TTC549 (cell line): ENCODE results near the gene RGS21.
"Not testable (repeated sequence)": the region's sequence is repeated elsewhere in the genome, so short reads cannot be mapped to it uniquely, and the experiment has no call there.

Experiments used
- FAIRE-seq: peaks from 2 replicates; lab custom pipeline; 2012; peaks lifted over from hg19 to GRCh38; lab: Jason Lieb, UNC

RGS21 gene

DNA sequence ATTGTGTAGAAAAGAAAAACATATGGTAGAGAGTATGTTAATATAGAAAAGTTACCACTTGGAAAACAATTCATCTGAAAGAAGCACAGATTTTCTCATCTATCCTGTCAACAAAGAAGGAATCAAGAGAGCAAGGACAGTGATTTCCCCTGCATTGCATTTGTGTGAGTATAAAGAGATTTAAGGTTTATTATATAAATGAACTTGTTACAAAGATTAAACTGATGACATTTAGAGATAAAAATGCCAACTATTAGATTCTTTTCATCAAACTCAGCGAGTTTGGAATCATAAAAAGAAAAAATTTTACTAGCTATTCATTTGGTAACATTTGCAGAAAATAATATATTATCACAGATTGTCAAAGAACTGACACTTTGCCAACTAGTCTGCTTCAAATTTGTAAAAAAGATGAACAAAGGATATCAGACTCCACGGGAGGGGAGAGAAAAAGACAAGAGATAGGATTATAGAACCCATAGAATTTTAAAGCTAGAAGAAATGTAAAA, at the start of gene RGS21:
Gene RGS21 (plus strand): TSS at position 51 of the 509 bp plus-strand sequence. CDS start 26,045 bp downstream, outside the sequence.
- FAIRE-seq: no peak

DNA sequence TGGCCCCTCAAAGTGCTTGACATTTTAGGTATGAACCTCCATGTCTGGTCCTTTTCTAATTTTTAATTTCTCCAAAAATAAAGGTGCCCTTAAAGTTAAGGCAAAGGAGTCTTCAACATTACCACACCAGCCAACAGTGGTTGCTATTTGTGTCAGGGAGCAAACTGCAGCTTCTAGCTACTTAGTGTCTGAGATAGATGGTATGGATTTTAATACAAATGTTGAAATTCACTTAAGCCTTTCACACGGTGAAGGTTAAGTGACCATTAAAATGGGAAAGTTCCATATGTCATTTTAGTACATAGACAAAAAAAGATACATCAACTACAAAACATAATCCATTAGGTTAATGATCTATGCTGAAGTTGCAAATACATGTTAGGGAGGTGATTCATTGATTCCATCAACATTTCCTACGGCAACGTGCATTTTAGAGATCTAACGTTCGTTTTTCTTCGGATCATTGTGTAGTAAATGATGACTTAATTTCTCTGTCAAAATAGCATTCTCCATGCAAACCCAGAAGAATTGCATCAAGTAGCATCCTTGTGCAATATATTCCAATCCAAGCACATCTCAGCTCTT, 48.2 kb upstream of the RGS21 start:
- FAIRE-seq: no peak

- peak; percentile 49 for FAIRE-seq
These were observed 46.4 kb upstream of the RGS21 start for GRCh38 chr1:192270398-192270797.

DNA sequence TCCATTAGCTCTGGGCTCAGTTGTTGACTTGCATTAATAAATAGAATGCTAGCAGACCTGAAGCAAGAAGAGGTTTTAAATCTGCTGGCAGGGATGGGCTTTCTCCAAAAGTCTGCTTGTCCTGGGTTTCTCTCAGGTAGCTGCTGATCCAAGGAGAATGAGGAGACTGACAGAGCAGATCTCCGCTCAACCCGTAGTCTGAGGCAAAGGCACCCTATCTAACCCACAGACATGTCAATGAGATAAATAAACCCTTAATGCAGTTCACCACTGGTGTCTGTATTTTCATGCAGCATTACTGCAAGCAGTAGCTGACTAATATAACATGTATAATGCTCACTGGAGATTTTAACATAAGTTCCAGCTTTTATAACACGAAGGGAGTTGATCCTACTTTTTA, 44.1 kb upstream of the RGS21 start:
- FAIRE-seq: no peak

DNA sequence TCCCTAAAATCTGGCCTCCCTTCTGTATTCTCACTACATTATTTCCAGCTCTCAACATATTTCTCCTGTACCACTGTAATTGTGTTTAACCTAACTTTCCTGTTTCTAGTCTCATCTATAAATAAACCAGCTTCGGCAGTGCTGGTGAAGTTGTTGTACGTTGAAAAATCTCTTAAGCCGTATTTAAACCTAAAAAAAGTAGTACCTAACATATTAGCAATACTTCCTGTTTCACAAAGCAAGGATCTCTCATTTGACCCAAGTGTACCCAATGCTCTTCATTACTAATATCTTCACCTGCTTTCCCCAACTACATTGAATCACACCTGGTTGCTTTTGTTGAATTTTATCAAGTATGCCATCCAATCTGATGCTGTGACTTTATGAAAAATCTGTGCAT, 42.2 kb upstream of the RGS21 start:
- FAIRE-seq: no peak

DNA sequence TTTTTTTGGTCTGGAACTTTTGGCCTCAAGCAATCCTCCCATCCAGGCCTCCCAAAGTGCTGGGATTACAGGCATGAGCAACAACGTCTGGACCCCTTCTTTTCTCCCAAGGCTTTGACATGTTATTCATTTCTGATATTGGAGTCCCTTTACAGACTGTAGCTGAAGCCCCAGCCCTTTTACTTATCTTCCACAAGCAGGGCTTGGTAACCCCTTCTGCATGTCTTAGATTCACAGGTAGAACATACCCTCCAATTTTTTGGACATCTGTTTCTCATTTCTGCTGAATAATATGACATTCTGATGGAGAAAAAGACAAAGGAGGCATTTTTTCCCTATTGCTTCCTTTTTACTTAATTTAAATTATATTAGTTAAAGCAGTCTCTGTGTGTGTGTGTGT, 39.2 kb upstream of the RGS21 start:
- FAIRE-seq: no peak

DNA sequence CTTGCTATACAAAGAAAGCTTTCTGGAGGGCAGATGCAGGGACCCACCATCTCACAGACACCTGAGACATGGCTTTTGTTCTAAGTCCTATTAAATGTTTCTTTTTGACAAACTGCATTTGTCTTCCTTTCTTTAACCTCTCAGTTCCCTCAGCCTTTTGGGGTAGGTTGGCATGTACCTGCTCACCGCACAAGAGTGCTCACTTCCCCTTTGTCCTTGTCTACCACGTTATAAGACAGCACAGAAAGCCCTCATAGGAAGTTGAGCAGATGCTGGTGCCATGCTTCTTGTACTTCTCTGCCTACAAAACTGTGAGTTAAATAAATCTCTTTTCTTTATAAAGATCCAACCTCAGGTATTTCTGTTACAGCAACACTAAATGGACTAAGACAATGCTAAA, 31.9 kb upstream of the RGS21 start:
- FAIRE-seq: no peak

GRCh38 chr1:192303029-192303428, 13.8 kb upstream of the RGS21 start:
- no peak for FAIRE-seq

- FAIRE-seq: not testable (repeated sequence)
These were observed 8.5 kb upstream of the RGS21 start for GRCh38 chr1:192308314-192308713.

DNA sequence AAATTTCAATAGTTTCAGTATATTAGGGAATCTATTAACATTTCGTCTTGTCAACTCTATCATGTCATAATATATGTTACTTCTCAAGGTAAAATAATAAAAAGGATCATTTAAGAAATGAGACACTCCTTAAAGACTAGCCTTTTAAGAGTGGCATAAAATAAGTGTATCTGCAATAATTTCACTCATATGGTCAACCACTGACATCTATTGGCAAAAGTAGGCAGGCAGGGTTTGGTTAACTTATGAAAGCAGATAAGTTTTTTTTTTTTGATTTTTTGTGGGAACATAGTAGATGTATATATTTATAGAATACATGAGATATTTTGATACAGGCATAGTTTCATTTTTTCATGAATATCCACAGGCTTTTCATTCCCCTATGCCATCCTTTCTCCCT, 5.5 kb upstream of the RGS21 start:
- peak; percentile 88 for FAIRE-seq

- FAIRE-seq: no peak
These were observed 11.2 kb downstream of the RGS21 start for GRCh38 chr1:192327997-192328396.

- peak; percentile 47 for FAIRE-seq
These were observed 26.1 kb downstream of the RGS21 start for GRCh38 chr1:192342842-192343241.

- FAIRE-seq: no peak
These were observed 26.6 kb downstream of the RGS21 start for GRCh38 chr1:192343344-192343743.

- no peak for FAIRE-seq
These were observed 32.5 kb downstream of the RGS21 start for GRCh38 chr1:192349314-192349713.

- FAIRE-seq: no peak
These were observed 33.6 kb downstream of the RGS21 start for GRCh38 chr1:192350356-192350755.

DNA sequence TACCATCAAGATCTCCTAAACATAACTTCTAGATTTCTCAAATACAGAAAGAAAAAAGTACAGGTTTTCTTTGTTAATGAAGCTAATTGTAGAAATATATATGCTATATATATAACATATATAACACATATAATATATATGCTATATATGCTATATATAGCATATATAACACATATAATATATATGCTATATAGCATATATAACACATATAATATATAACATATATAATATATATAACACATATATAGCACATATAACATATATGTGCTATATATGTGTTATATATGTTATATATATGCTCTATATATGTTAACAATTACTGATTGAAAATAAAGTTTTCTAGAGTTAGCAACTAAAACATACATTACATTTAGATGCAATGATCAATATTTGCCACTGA, 34.8 kb downstream of the RGS21 start:
- peak; percentile 95 for FAIRE-seq

- FAIRE-seq: no peak
These were observed 41.1 kb downstream of the RGS21 start for GRCh38 chr1:192357924-192358323.

DNA sequence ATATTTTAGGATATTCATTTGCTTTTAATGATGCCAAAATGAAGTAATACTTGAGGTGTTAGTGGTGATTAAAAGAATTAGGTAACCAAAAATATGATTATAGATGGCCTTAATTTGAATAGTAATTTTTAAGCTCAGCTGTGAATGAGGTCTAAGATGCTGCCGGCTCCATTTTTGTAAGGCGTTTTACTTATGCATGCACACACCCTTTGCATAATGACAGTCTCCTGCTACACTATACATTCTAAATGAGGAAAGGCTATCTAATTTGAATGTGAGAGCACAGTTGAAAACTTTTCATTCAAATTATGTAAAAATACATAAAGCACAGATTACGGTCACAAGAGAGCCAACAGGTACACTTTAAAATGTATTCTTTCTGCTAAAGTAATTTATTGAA, 41.6 kb downstream of the RGS21 start:
- FAIRE-seq: no peak

- no peak for FAIRE-seq
These were observed 42.0 kb downstream of the RGS21 start for GRCh38 chr1:192358822-192359221.

DNA sequence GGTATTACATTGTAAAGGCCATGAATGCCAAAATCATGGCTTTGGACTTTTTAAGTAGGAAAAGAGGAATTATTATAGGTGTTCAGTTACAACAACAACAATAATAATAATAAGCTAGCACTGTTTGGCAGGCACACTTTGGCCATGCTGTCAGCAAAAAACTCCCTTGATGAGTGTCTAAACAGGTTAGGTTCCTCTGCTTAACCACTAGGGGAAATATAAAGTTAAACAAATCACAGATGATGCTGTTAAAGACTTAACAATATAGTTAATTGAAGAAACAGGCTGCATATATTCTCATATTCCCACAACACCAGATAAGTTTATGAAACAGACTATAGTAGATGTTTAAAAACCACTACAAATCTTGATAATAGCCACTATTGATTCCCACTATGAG, 46.4 kb downstream of the RGS21 start:
- FAIRE-seq: no peak

DNA sequence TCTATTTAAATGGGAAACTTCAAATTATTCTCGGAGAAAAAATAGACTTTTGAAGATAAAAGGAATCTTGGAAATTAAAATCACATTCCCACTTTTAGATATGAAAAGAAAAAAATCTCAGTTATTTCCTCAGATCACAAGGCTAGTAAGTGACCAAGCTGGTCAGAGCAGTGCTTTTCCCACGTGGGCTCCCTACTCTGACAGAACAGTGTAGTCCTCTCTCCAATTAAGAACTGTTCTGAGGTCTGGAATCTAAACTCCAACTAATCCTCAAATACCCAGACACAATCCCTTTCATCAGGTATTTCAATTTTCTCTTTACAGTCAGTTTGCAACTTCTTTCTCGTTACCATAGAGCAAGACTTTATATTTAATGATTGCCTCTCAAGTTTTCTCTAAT, 50.6 kb downstream of the RGS21 start:
- no peak for FAIRE-seq

DNA sequence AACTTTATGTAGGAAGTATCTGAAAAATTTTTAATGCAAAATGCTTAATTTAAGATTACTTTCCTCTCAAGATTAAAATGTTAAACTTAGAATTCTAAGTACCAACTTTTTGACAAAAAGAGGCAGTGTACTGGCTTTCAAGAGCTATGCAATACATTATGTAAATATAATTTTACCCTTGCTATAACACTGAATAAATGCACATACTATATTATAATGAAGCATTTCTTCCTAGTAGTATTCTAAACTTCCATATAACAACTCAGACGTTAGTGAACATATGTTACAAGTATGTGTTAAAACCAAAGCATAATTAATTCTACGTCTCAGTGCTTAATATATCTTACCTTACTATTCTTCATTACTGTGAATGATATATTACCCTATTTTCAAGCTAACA, 58.5 kb downstream of the RGS21 start:
- FAIRE-seq: peak; percentile 7

- no peak for FAIRE-seq
These were observed 59.6 kb downstream of the RGS21 start for GRCh38 chr1:192376374-192376773.

GRCh38 chr1:192378276-192378675, 61.5 kb downstream of the RGS21 start:
- no peak for FAIRE-seq

DNA sequence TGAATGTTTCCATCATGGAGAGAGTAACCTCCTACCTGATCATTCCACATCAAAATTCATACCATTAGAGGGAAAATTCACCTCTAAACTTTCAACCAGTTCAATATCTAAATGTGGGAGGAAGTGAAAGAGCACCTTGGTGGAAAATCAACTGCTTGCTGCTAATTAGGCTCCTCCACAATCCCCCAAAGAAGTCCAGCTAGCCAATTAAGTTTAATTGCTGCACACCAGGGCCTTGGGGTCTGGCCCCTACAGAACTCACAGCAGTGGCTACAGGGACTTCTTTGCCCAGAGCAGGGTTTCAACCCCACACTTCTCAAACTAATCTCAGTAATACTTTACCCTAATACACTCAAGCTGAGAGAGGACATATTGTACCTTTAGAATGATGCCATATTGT, 62.1 kb downstream of the RGS21 start:
- FAIRE-seq: no peak
